GM12878 (cell line): ENCODE data around the gene RPUSD2. TPM values are rescaled to one million over a fixed set of nuclear protein-coding genes. Genes with fewer than 3 reads are reported as not detected.
A peak's percentile ranks its signal among the peaks of the same experiment; 100 is the strongest.

Experiments
- ATAC-seq: fragments of 200-7000 bp; cut with Tn5 transposase; 3 replicates; pipeline ENCODE4 v1.9.1; 2020; ENCODE audit warnings: mild to moderate bottlenecking, moderate library complexity
- BruUV-seq: library from RNA; stranded (reverse); fragments of 400-500 nt; replicated peaks from 2 replicates; lab custom pipeline; 2021; lab: Mats Ljungman, UMichigan
- CTCF ChIA-PET: fragments of 300-600 bp; sonication (Branson Sonifier 250); formaldehyde crosslinking; extraction: SDS; loops from one replicate; lab custom pipeline; 2021; ENCODE audit warnings: inconsistent platforms; lab: Yijun Ruan, JAX
- POLR2A ChIA-PET: fragments of 350-600 bp; formaldehyde crosslinking; extraction: SDS; loops from one replicate; lab custom pipeline; 2021; ENCODE audit warnings: inconsistent platforms; lab: Charles Lee
- RAD21 ChIA-PET: fragments of 300-600 bp; sonication (Branson Sonifier 250); formaldehyde crosslinking; loops from one replicate; lab custom pipeline; 2023; ENCODE audit warnings: antibody characterized with exemption; ENCODE audit not compliant: unreplicated experiment; lab: Charles Lee
- SMC1A ChIA-PET: fragments of 300-600 bp; sonication (Branson Sonifier 250); formaldehyde crosslinking; loops from one replicate; lab custom pipeline; 2023; ENCODE audit not compliant: unreplicated experiment, uncharacterized antibody; lab: Charles Lee
- DNase-seq: peaks from one replicate; pipeline ENCODE4 v3.0.0-alpha.2; 2011; ENCODE audit warnings: low read depth, low spot score
- FAIRE-seq: peaks from 3 replicates; lab custom pipeline; 2011; peaks lifted over from hg19 to GRCh38; lab: Jason Lieb, UNC
- H2AFZ ChIP-seq: 2 replicates; pipeline ENCODE4 v1.6.0; 2011; ENCODE audit warnings: low read depth, low read length, control low read depth; ENCODE audit not compliant: control insufficient read depth
- H3K27ac ChIP-seq: 2 replicates; pipeline ENCODE4 v1.5.1; 2011; ENCODE audit warnings: control low read depth; ENCODE audit not compliant: control insufficient read depth, insufficient read depth
- H3K27me3 ChIP-seq, 2 experiments: replicated peaks in 1 of 2; 2 replicates each; pipeline versions ENCODE4 v1.6.0 to v1.6.1; 2011; ENCODE audit warnings: low read length in 1 of 2; ENCODE audit not compliant: control insufficient read depth in 2 of 2, insufficient read depth in 2 of 2
- H3K36me3 ChIP-seq, 2 experiments: 2 replicates each; pipeline ENCODE4 v1.5.1; 2011; ENCODE audit warnings: low read length in 1 of 2; ENCODE audit not compliant: control insufficient read depth in 2 of 2, insufficient read depth in 2 of 2
- H3K4me1 ChIP-seq: 2 replicates; pipeline ENCODE4 v1.6.1; 2011; ENCODE audit warnings: mild to moderate bottlenecking, low read length, moderate library complexity, mixed read lengths; ENCODE audit not compliant: control insufficient read depth, insufficient read depth
- H3K4me2 ChIP-seq: 2 replicates; pipeline ENCODE4 v1.6.0; 2011; ENCODE audit warnings: control low read depth; ENCODE audit not compliant: control insufficient read depth, insufficient read depth
- H3K4me3 ChIP-seq: fragments of 200-600 bp; sonication (generic); 2 replicates; pipeline ENCODE4 v1.5.1; 2016
- H3K79me2 ChIP-seq: 2 replicates; pipeline ENCODE4 v1.6.0; 2011; ENCODE audit warnings: low read length; ENCODE audit not compliant: control insufficient read depth, insufficient read depth
- H3K9ac ChIP-seq: 2 replicates; pipeline ENCODE4 v1.8.0; 2011; ENCODE audit warnings: low read length, control low read depth, mixed read lengths; ENCODE audit not compliant: control insufficient read depth, insufficient read depth
- H3K9me3 ChIP-seq: replicated peaks from 3 replicates; pipeline ENCODE4 v1.5.1; 2011; ENCODE audit warnings: mild to moderate bottlenecking, low read length; ENCODE audit not compliant: control insufficient read depth, insufficient read depth
- H4K20me1 ChIP-seq: 2 replicates; pipeline ENCODE4 v1.6.0; 2011; ENCODE audit not compliant: control insufficient read depth, insufficient read depth
- ATF7 ChIP-seq: fragments of 450-650 bp; IDR thresholded peaks from 2 replicates; pipeline ENCODE4 v1.6.1; 2016; ENCODE audit warnings: low read depth, mild to moderate bottlenecking
- CHD1 ChIP-seq: IDR thresholded peaks from 2 replicates; pipeline ENCODE4 v1.6.1; 2012; ENCODE audit warnings: low read depth, low read length, improper control_type of control experiment
- HDGF ChIP-seq: fragments of 450-650 bp; IDR thresholded peaks from 2 replicates; pipeline ENCODE4 v1.6.1; 2016; ENCODE audit warnings: antibody characterized with exemption
- MLLT1 ChIP-seq: fragments of 450-650 bp; IDR thresholded peaks from 2 replicates; pipeline ENCODE4 v1.6.1; 2016; ENCODE audit warnings: mild to moderate bottlenecking
- NR2F1 ChIP-seq: fragments of 450-650 bp; conservative IDR thresholded peaks from 2 replicates; pipeline ENCODE4 v1.6.1; 2017; ENCODE audit warnings: mild to moderate bottlenecking
- WGBS: methylation state at CpG from one replicate; pipeline ENCODE4 v1.1.6; 2016; ENCODE audit warnings: low lambda C conversion rate; ENCODE audit not compliant: insufficient replicate concordance, insufficient coverage; ENCODE audit errors: missing lambda C conversion rate; 5-methylcytosine and 5-hydroxymethylcytosine counted together
- in situ Hi-C: fragments of 300-500 bp; cut with MboI; formaldehyde crosslinking; loops from 9 replicates; pipeline ENCODE4 v1.14.3; 2018; ENCODE audit warnings: mixed read lengths
- intact Hi-C: fragments of 100-400 bp; cut with micrococcal nuclease; formaldehyde crosslinking; loops from one replicate; pipeline ENCODE4 v1.14.2; 2022; ENCODE audit not compliant: unreplicated experiment
- polyA plus RNA-seq, 11 experiments: library from polyadenylated mRNA; depleted of rRNA in 4 of 11; unstranded in 6 of 11; stranded (reverse) in 5 of 11; fragments of >200 nt; fragmentation: Nextera tagmentation in 4 of 11; fragmentation: Illumina TruSeq in 1 of 11; extraction: Ambion mirVana in 4 of 11; extraction: Trizol in 1 of 11; gene quantifications; 1 replicate in 1 of 11; 2 replicates in 10 of 11; pipeline versions ENCODE4 v1.2.1 to v1.2.3, GENCODE V29; 2011 to 2016; ENCODE audit warnings: inconsistent platforms in 2 of 11, missing spikeins in 2 of 11, low read depth in 1 of 11
- total RNA-seq, 4 experiments: library from RNA; depleted of rRNA in 3 of 4; stranded (reverse); fragments of >200 nt in 3 of 4; fragmentation: Illumina TruSeq in 1 of 4; extraction: Trizol in 1 of 4; gene quantifications; 2 replicates each; pipeline versions ENCODE4 v1.2.1 to v1.2.3, GENCODE V29; 2013 to 2021

RPUSD2 gene
- total and polyA plus RNA-seq, 10 of the 15 experiments (the other 5 are each of a cell fraction or from before 2014, with no cell fraction given) = 4.0 to 33.3 (median 18.5) TPM

GRCh38 chr15:40558952-40559742 is 10.0 kb upstream of the RPUSD2 start:
- RAD21 ChIA-PET = interaction anchor here (0.7 to 3.4 kb wide), 11 partner anchors 8 to 312 kb away, joined by 3 to 18 read pairs (median 4); partner anchors contain the start of gene RPUSD2
- FAIRE-seq (no peak), DNase-seq (no peak), ATAC-seq (peak; percentile 17)
- peaks cover 57% of the 10 kb centered on the region for H3K79me2 ChIP-seq
- WGBS = 70% methylated on average over 6 of the region's 6 CpGs
- SMC1A ChIA-PET = interaction anchor here (0.7 to 4.3 kb wide), 13 partner anchors 10 to 1414 kb away, joined by 3 to 24 read pairs (median 5); partner anchors contain the start of gene RPUSD2
- H3K9ac ChIP-seq = peak overlapping the region; percentile 58; the same call in 1 of the 2 replicates
- H3K4me2 ChIP-seq = peak overlapping the region; percentile 91
- CTCF ChIA-PET = interaction anchor here (0.7 to 3.1 kb wide), 8 partner anchors 10 to 935 kb away, joined by 3 to 17 read pairs (median 3); partner anchors contain the start of genes KNL1 and RPUSD2
- peak; percentile 7; the same call in 1 of the 2 replicates for TF ChIP-seq MLLT1
- no peak for TF ChIP-seq ATF7
- 0 out of 2 replicates have a peak, but pooled peaks have one; percentile 30 for TF ChIP-seq NR2F1
- TF ChIP-seq HDGF = peak; percentile 90; the same call in 1 of the 2 replicates
- TF ChIP-seq CHD1 = 0 out of 2 replicates have a peak, but pooled peaks have one; percentile 18
- H4K20me1 ChIP-seq = no peaks in the 10 kb centered on the region
- H3K4me1 ChIP-seq = peaks cover 42% of the 10 kb centered on the region
- no TSS peak for BruUV-seq
- no peak overlapping the region for H2AFZ ChIP-seq
- H3K4me3 ChIP-seq = peak overlapping the region; percentile 43; the same call in 1 of the 2 replicates
- peaks cover 0 to 16% of the 10 kb centered on the region in 2 experiments; a peak in 1 of 4 replicates for H3K36me3 ChIP-seq
- intact Hi-C loops (loop anchor here (5.0 kb wide), 1 partner anchor 33 kb away; the partner anchor contains the start of gene KNL1), in situ Hi-C loops (no loop called here)
- H3K9me3 ChIP-seq = no peaks in the 10 kb centered on the region; the same call in 2 of the 3 replicates
- H3K27ac ChIP-seq = peak overlapping the region; percentile 91
- H3K27me3 ChIP-seq = no peaks in the 10 kb centered on the region
- POLR2A ChIA-PET = interaction anchor here (1.0 to 3.5 kb wide), 9 partner anchors 8 to 314 kb away, joined by 3 to 15 read pairs (median 7); partner anchors contain the start of gene RPUSD2
